Activated naive CD4-positive, alpha-beta T cell treated with anti-CD3 and anti-CD28 coated beads for 36 hours (primary cell): ENCODE measurements around the gene SNX10. TPM values are rescaled to one million over a fixed set of nuclear protein-coding genes. Genes with fewer than 3 reads are reported as not detected.
A peak's percentile ranks its signal among the peaks of the same experiment; 100 is the strongest.
"Not testable (repeated sequence)": the region's sequence is repeated elsewhere in the genome, so short reads cannot be mapped to it uniquely, and the experiment has no call there.

Experiments used
- CTCF ChIA-PET: fragments of 350-600 bp; sonication (Branson Sonifier 250); formaldehyde crosslinking; loops from one replicate; lab custom pipeline; 2021; ENCODE audit warnings: antibody characterized with exemption; lab: Charles Lee
- DNase-seq: peaks from one replicate; pipeline ENCODE4 v3.0.0-alpha.2; 2020
- H3K27ac Mint-ChIP-seq: one replicate; pipeline ENCODE4 v1.8.0; 2021; ENCODE audit warnings: mild to moderate bottlenecking, mixed read lengths
- H3K27me3 Mint-ChIP-seq: one replicate; pipeline ENCODE4 v1.8.0; 2021; ENCODE audit warnings: low read depth, mixed read lengths
- H3K36me3 Mint-ChIP-seq: one replicate; pipeline ENCODE4 v1.8.0; 2021; ENCODE audit warnings: low read depth, mixed read lengths
- H3K4me1 Mint-ChIP-seq: one replicate; pipeline ENCODE4 v1.8.0; 2021; ENCODE audit warnings: low read depth, mixed read lengths
- H3K4me3 Mint-ChIP-seq: one replicate; pipeline ENCODE4 v1.8.0; 2021; ENCODE audit warnings: mild to moderate bottlenecking, moderate library complexity, mixed read lengths
- H3K9me3 Mint-ChIP-seq: one replicate; pipeline ENCODE4 v1.8.0; 2021; ENCODE audit warnings: mixed read lengths
- intact Hi-C: fragments of 100-400 bp; cut with micrococcal nuclease; formaldehyde crosslinking; loops from one replicate; pipeline ENCODE4 v1.15.1; 2023
- total RNA-seq, 2 experiments: library from RNA; stranded (reverse); gene quantifications; one replicate each; pipeline ENCODE4 v1.2.3, GENCODE V29; 2021

Gene SNX10, protein sequence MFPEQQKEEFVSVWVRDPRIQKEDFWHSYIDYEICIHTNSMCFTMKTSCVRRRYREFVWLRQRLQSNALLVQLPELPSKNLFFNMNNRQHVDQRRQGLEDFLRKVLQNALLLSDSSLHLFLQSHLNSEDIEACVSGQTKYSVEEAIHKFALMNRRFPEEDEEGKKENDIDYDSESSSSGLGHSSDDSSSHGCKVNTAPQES
- 10 to 100 TPM; 17.0 to 17.5 TPM for total RNA-seq

DNA sequence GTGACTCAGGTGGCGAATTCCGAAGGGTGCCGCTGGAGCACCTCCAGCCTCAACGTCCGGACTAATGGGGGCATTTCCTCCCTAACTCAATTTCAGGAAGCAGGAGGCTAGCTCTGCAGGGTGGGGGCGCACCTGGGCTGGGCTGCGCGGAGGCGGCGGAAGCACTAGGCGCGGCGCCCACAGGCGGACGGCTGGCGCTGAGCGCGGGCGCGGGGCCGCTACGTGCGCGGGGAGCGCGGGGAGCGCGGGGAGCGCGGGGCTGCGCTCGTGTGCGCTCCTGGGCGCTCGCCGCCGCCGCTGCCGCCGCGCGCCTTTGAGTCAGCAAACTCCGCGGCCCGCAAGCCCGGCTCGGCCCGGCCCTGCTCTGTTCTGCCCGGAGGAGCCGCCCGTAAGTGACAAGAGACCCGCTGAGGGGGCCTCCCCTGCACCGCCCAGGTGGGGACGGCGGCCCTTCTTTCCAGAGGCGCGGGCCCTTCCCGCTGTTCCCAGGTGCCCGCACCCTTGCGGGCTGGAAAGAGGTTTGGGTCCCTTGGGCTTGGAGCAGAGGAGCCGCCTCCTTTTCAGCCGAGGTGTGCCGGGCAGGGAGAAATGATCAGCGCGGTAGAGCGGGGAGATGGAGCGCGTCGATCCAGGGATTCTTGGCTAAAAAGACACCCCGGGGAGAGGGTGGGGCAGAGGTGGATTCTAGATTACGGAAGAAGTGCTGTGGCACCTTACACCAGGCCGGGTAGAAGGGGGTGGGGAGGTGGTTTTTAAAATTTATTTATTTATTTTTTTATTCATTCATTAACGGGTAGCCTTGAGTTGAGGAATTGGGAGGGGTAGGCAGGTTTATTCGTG, at the start of gene SNX10:
Gene SNX10, plus strand, starts transcription at position 164 of the 840 bp plus-strand sequence. CDS start 54,581 bp downstream, outside the sequence.
- H3K27ac Mint-ChIP-seq, result peak within 1 kb of the TSS; percentile 59
- H3K4me3 Mint-ChIP-seq, result peak within 1 kb of the TSS; percentile 88
- H3K36me3 Mint-ChIP-seq, result peaks cover 2% of the 10 kb centered on the region
- DNase-seq, result peak; percentile 78
- no peaks in the 10 kb centered on the region for H3K27me3 Mint-ChIP-seq
- peaks cover 26% of the 10 kb centered on the region for H3K4me1 Mint-ChIP-seq
- no peaks in the 10 kb centered on the region for H3K9me3 Mint-ChIP-seq
- intact Hi-C loops, result loop anchor here (1.0 to 10.0 kb wide), 7 partner anchors 139 to 1913 kb away; partner anchors contain the start of genes HOXA3, HOXA7 and NFE2L3
- CTCF ChIA-PET, result interaction anchor here (0.9 to 2.0 kb wide), 7 partner anchors 10 to 94 kb away, joined by 3 to 9 read pairs (median 5); no protein-coding TSS in a partner anchor

DNA sequence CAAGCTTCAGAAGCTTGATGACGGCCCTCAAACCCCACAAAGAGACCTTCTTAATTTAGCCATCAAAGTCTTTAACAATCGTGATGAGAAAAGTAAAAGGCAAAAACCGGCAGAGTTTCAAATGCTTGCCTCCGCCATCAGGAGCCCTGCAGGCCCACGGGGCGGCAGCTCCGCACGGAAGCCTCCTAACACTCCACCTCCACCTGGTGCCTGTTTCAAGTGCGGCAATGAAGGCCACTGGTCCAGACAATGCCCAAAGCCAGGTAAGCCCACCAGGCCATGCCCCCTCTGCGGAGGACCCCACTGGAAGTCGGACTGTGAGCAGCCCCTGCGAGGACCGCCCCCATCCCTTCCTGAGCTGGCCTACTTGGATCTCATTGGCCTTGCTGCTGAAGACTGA, 46.5 kb upstream of the SNX10 start:
- CTCF ChIA-PET, result no interaction called here
- Mint-ChIP-seq H3K27ac (no peak overlapping the region), H3K9me3 (no peaks in the 10 kb centered on the region), H3K27me3 (no peaks in the 10 kb centered on the region), H3K4me1 (no peaks in the 10 kb centered on the region), H3K36me3 (no peaks in the 10 kb centered on the region), H3K4me3 (no peak overlapping the region)
- no peak for DNase-seq
- intact Hi-C loops, result no loop called here

DNA sequence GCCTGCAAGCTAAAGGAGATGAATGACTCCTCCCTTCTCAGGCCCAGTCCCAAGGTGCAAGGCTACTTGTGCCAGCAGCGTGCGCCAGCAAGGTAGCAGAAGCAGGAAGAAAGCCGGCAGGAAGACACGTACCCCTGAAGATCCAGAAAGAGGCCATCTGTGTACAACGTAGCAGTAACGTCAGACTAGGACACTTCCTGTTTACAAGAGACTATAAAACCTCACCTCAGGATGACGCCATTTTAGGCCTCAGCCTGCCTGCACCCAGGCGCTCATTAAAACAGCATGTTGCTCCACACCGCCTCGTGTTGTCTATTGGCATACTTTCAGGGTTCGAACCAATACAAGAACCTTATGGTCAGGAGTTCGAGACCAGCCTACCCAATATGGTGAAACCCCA, 41.4 kb upstream of the SNX10 start:
- no peaks in the 10 kb centered on the region for H3K36me3 Mint-ChIP-seq

DNA sequence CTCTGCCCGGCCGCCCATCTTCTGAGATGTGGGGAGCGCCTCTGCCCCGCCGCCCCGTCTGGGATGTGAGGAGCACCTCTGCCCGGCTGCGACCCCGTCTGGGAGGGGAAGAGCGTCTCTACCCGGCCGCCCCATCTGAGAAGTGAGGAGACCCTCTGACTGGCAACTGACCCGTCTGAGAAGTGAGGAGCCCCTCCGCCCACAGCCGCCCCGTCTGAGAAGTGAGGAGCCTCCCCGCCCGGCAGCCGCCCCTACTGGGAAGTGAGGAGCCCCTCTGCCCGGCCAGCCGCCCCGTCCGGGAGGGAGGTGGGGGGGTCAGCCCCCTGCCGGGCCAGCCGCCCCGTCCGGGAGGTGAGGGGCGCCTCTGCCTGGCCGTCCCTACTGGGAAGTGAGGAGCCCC, 29.8 kb upstream of the SNX10 start:
- H3K4me1 Mint-ChIP-seq, H3K9me3 Mint-ChIP-seq, H3K4me3 Mint-ChIP-seq, DNase-seq, H3K27ac Mint-ChIP-seq, H3K27me3 Mint-ChIP-seq, intact Hi-C loops, H3K36me3 Mint-ChIP-seq, CTCF ChIA-PET: not testable (repeated sequence)

More for the DNA sequence above, 41.4 kb upstream of the SNX10 start:
- no peak overlapping the region for H3K4me3 Mint-ChIP-seq
- H3K27me3 Mint-ChIP-seq, result no peaks in the 10 kb centered on the region
- no peaks in the 10 kb centered on the region for H3K4me1 Mint-ChIP-seq
- no peak for DNase-seq
- no peak overlapping the region for H3K27ac Mint-ChIP-seq
- intact Hi-C loops, result no loop called here
- H3K9me3 Mint-ChIP-seq, result no peaks in the 10 kb centered on the region
- CTCF ChIA-PET, result interaction anchor here (0.6 kb wide), 1 partner anchor 157 kb away, joined by 6 read pairs; no protein-coding TSS in a partner anchor

DNA sequence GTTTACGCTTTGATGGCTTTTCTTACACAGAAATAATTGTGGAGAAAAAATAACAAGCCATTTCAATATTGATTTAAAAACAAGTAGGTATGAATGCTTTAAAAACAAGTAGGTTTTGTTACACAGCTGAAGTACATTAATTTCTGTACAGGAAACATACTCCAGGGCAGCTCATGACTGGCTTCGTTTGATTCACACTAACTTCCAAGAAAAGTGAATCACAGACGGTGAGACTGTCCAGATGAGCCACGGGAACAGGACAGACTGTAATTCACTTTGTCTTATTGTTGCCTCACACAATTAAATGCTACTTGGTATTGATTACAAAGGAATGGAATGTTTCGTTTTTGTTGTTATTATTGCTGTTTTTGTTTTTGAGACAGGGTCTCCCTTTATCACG, 26.6 kb upstream of the SNX10 start:
- no peaks in the 10 kb centered on the region for H3K9me3 Mint-ChIP-seq
- CTCF ChIA-PET, result interaction anchor here (0.6 to 0.9 kb wide), 2 partner anchors 42 to 445 kb away, joined by 3 to 5 read pairs; no protein-coding TSS in a partner anchor

DNA sequence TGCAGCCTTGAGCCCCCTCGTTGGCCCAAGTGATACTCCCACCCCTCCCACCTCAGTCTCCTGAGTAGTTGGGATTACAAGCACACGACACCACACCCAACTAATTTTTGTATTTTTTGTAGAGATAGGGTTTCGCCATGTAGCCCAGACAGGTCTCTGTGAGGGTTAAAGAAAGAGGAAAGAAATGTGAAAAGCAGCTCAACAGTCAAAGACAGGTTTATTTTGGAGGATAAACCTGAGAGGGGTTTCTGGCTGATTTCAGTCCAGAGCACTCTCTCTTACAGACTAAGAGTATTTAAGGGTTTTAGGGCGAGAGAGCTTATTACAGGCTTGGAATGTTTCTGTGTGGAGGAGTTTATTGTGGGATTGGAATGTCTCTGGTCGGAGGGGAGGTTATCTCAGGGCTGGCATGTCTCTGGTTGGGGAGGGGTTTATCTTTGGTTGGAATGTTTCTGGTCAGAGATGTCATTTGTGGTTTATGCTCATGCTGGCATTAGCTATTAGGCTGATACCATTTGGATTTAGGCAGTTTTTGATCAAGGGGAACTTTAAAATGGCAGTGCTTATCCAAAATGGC, 26.1 kb upstream of the SNX10 start:
- no peak for DNase-seq
- Mint-ChIP-seq H3K27ac (no peak overlapping the region), H3K4me1 (no peaks in the 10 kb centered on the region), H3K36me3 (no peaks in the 10 kb centered on the region), H3K4me3 (no peak overlapping the region), H3K9me3 (no peaks in the 10 kb centered on the region), H3K27me3 (peaks cover 4% of the 10 kb centered on the region)
- intact Hi-C loops, result no loop called here
- CTCF ChIA-PET, result interaction anchor here (0.6 to 0.9 kb wide), 2 partner anchors 43 to 446 kb away, joined by 3 to 5 read pairs; no protein-coding TSS in a partner anchor

More for the DNA sequence above, 26.6 kb upstream of the SNX10 start:
- Mint-ChIP-seq H3K27me3 (peaks cover 4% of the 10 kb centered on the region), H3K27ac (no peak overlapping the region), H3K4me1 (no peaks in the 10 kb centered on the region), H3K36me3 (no peaks in the 10 kb centered on the region), H3K4me3 (no peak overlapping the region)
- DNase-seq, result peak; percentile 12
- intact Hi-C loops, result no loop called here

DNA sequence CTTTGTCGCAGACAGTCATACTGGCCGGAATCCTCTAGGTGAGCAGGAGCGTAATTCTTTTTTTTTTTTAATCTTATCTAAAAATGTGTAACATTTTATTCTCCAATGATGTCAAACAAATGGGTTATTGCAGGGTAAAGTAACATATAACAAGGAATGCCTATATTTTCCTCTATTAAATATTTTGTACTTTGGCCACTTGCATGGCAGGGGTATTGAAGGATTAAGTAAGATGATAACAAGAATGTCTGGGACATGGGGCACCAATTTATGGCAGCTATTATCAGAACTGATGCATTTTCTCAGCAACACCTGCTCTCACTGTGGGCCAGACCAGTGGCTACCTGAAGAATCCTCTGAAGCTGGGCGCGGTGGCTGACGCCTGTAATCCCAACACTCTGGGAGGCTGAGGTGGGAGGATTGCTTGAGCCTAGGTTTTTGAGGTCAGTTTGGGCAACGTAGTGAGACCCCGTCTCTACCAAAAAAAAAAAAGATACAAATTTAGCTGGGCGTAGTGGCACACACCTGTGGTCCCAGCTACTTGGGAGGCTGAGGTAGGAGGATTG, 24.0 kb upstream of the SNX10 start:
- Mint-ChIP-seq H3K4me1 (no peaks in the 10 kb centered on the region), H3K4me3 (no peak overlapping the region), H3K27ac (no peak overlapping the region), H3K36me3 (no peaks in the 10 kb centered on the region), H3K9me3 (no peaks in the 10 kb centered on the region), H3K27me3 (peaks cover 4% of the 10 kb centered on the region)
- CTCF ChIA-PET, result interaction anchor here (0.6 to 1.0 kb wide), 2 partner anchors 189 to 332 kb away, joined by 3 to 4 read pairs; no protein-coding TSS in a partner anchor
- DNase-seq, result no peak
- intact Hi-C loops, result no loop called here

DNA sequence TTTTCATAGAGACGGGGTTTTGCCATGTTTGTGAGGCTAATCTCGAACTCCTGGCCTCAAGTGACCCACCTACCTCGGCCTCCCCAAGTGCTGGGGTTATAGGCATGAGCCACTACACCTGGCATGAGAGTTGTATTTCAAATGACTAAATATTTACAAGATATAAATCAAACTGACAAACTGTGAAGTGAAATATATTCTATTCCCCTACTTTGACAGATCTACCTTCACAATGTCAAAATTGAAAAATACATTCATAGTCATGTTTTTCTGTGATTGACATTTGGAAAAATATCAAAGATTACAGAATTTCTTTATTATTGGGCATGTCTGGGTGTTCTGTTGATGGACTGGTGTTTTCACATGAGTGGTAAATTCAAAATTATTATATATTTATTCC, 16.4 kb upstream of the SNX10 start:
- H3K4me3 Mint-ChIP-seq, result no peak overlapping the region
- peaks cover 8% of the 10 kb centered on the region for H3K4me1 Mint-ChIP-seq
- intact Hi-C loops, result no loop called here
- no peak for DNase-seq
- H3K36me3 Mint-ChIP-seq, result no peaks in the 10 kb centered on the region
- CTCF ChIA-PET, result no interaction called here
- H3K9me3 Mint-ChIP-seq, result no peaks in the 10 kb centered on the region
- H3K27ac Mint-ChIP-seq, result no peak overlapping the region
- no peaks in the 10 kb centered on the region for H3K27me3 Mint-ChIP-seq

DNA sequence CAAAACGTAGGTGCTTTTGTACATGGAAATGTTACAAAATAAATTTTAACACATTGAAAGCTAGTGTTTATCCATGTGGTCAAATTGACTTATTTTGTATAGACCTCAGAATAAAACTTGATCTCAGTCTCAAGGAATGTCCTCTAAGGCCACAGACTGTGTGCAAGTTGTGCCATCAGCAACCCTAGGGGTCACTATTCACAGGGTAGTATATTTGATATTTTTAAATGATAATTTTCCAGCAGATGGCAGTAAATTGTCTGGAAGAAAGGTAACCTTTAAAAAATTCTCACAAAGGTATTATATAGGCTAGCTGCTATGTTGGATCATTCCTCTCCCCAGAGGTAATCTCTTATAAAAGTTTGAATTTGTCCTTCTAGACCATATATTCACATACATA, 12.9 kb upstream of the SNX10 start:
- CTCF ChIA-PET, result interaction anchor here (0.7 to 2.8 kb wide), 4 partner anchors 12 to 111 kb away, joined by 3 to 9 read pairs (median 6); partner anchors contain the start of gene SNX10
- Mint-ChIP-seq H3K4me3 (no peak overlapping the region), H3K27me3 (no peaks in the 10 kb centered on the region), H3K27ac (no peak overlapping the region), H3K4me1 (peaks cover 9% of the 10 kb centered on the region), H3K36me3 (no peaks in the 10 kb centered on the region), H3K9me3 (no peaks in the 10 kb centered on the region)
- DNase-seq, result no peak
- intact Hi-C loops, result loop anchor here (1.0 kb wide), 2 partner anchors 16 to 87 kb away; no protein-coding TSS in a partner anchor

DNA sequence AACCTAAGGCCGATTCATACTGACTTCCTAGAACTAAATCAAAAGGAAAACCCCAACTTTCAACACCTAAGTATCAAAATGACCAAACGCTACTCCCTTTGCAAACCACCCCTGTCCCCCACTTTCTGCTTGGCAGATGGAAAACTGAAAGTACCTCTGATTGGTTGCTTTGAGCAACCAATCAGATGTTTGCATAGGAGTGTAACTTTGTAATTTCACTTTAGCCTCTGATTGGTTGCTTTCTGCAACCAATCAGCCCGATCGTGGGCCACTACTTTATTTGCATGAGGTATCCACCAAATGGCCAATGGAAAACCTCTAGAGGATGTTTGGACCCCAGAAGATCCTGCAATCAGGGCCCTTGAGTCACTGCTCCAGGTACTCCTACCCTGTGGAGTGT, 12.3 kb upstream of the SNX10 start:
- no peaks in the 10 kb centered on the region for H3K9me3 Mint-ChIP-seq

DNA sequence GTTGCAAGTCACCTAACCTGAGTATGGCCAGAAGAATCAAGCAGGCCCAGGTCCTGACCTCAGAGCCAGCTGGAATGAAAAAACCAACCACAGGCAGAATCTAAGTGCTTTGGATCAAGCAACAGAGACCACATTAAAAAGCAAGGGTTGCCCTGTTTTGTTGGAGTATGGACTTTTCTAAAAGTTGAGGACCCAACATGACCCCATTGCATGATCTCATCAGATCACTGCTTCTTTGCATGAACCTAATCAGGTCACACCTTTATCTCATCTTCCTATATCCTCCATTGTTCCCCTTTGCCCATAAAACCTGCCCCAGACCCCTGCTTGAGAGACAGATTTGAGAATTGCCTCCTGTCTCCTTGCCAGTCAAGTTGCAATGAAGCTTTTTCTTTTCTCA, 11.6 kb upstream of the SNX10 start:
- H3K27me3 Mint-ChIP-seq, result no peaks in the 10 kb centered on the region
- intact Hi-C loops, result no loop called here
- CTCF ChIA-PET, result interaction anchor here (0.6 to 2.8 kb wide), 6 partner anchors 11 to 707 kb away, joined by 3 to 9 read pairs (median 5); partner anchors contain the start of gene SNX10
- no peaks in the 10 kb centered on the region for H3K36me3 Mint-ChIP-seq
- no peak overlapping the region for H3K27ac Mint-ChIP-seq
- H3K4me1 Mint-ChIP-seq, result peaks cover 9% of the 10 kb centered on the region
- H3K9me3 Mint-ChIP-seq, result no peaks in the 10 kb centered on the region
- DNase-seq, result no peak
- no peak overlapping the region for H3K4me3 Mint-ChIP-seq

More for the DNA sequence above, 12.3 kb upstream of the SNX10 start:
- no peak overlapping the region for H3K4me3 Mint-ChIP-seq
- no peak overlapping the region for H3K27ac Mint-ChIP-seq
- CTCF ChIA-PET, result interaction anchor here (1.0 to 2.8 kb wide), 5 partner anchors 12 to 189 kb away, joined by 3 to 9 read pairs (median 6); partner anchors contain the start of gene SNX10
- intact Hi-C loops, result loop anchor here (1.0 kb wide), 1 partner anchor 15 kb away; no protein-coding TSS in a partner anchor
- peak; percentile 34 for DNase-seq
- no peaks in the 10 kb centered on the region for H3K27me3 Mint-ChIP-seq
- no peaks in the 10 kb centered on the region for H3K36me3 Mint-ChIP-seq
- peaks cover 9% of the 10 kb centered on the region for H3K4me1 Mint-ChIP-seq
